IMR-90 (cell line): ENCODE measurements around the gene UNC13C. TPM values are rescaled to one million over a fixed set of nuclear protein-coding genes. Genes with fewer than 3 reads are reported as not detected.

ENCODE experiments used
- ATAC-seq: fragments of 200-7000 bp; cut with Tn5 transposase; 2 replicates; pipeline ENCODE4 v1.9.1; 2020; ENCODE audit warnings: low read depth, mild to moderate bottlenecking, moderate library complexity
- BruUV-seq: library from RNA; stranded (reverse); fragments of 400-500 nt; replicated peaks from 2 replicates; lab custom pipeline; 2021; lab: Mats Ljungman, UMichigan
- CTCF ChIA-PET: fragments of 300-600 bp; formaldehyde crosslinking; extraction: SDS; loops from one replicate; lab custom pipeline; 2021; ENCODE audit warnings: antibody characterized with exemption; lab: Yijun Ruan, JAX
- POLR2A ChIA-PET: fragments of 300-600 bp; sonication (Branson Sonifier 250); formaldehyde crosslinking; loops from one replicate; lab custom pipeline; 2022; ENCODE audit warnings: antibody characterized with exemption; ENCODE audit not compliant: unreplicated experiment; lab: Charles Lee
- DNase-seq: peaks from one replicate; pipeline ENCODE4 v3.0.0; 2013
- H2AFZ ChIP-seq: replicated peaks from 2 replicates; pipeline ENCODE3; 2013; ENCODE audit warnings: low read length, mild to moderate bottlenecking; ENCODE audit not compliant: poor library complexity
- H2AK5ac ChIP-seq: 2 replicates; pipeline ENCODE4 v1.6.1; 2013; ENCODE audit warnings: low read depth, low read length, inconsistent platforms
- H2AK9ac ChIP-seq: replicated peaks from 2 replicates; pipeline ENCODE3; 2013; ENCODE audit warnings: mild to moderate bottlenecking, low read depth, low read length, moderate library complexity; ENCODE audit not compliant: poor library complexity
- H2BK120ac ChIP-seq: 2 replicates; pipeline ENCODE4 v1.6.1; 2013; ENCODE audit warnings: low read depth, low read length, inconsistent platforms
- H2BK15ac ChIP-seq: 3 replicates; pipeline ENCODE4 v1.6.1; 2013; ENCODE audit warnings: low read depth, low read length, inconsistent platforms
- H2BK20ac ChIP-seq: 2 replicates; pipeline ENCODE4 v1.6.1; 2013; ENCODE audit warnings: low read depth, mild to moderate bottlenecking, inconsistent platforms, low read length, moderate library complexity
- H2BK5ac ChIP-seq: 2 replicates; pipeline ENCODE4 v1.6.1; 2013; ENCODE audit warnings: mild to moderate bottlenecking, low read depth, low read length, inconsistent platforms; ENCODE audit not compliant: poor library complexity, severe bottlenecking
- H3K14ac ChIP-seq: replicated peaks from 2 replicates; pipeline ENCODE4 v1.6.1; 2013; ENCODE audit warnings: low read depth, low read length, inconsistent platforms
- H3K18ac ChIP-seq: 2 replicates; pipeline ENCODE4 v1.6.1; 2013; ENCODE audit warnings: low read depth, low read length, control low read depth
- H3K23ac ChIP-seq: 2 replicates; pipeline ENCODE4 v1.6.1; 2013; ENCODE audit warnings: low read depth, low read length, inconsistent platforms
- H3K27ac ChIP-seq: 2 replicates; pipeline ENCODE4 v1.5.1; 2013; ENCODE audit warnings: mild to moderate bottlenecking, control low read depth, low read length; ENCODE audit not compliant: insufficient read depth
- H3K27me3 ChIP-seq: 2 replicates; pipeline ENCODE4 v1.6.1; 2013; ENCODE audit warnings: low read length; ENCODE audit not compliant: control insufficient read depth, insufficient read depth
- H3K36me3 ChIP-seq: 2 replicates; pipeline ENCODE4 v1.6.1; 2013; ENCODE audit warnings: low read length, mixed read lengths; ENCODE audit not compliant: control insufficient read depth, insufficient read depth
- H3K4ac ChIP-seq: 2 replicates; pipeline ENCODE4 v1.6.1; 2013; ENCODE audit warnings: low read depth, low read length, inconsistent platforms
- H3K4me1 ChIP-seq: 2 replicates; pipeline ENCODE4 v1.6.1; 2013; ENCODE audit warnings: low read length, mixed read lengths; ENCODE audit not compliant: control insufficient read depth, insufficient read depth
- H3K4me2 ChIP-seq: 2 replicates; pipeline ENCODE4 v1.6.1; 2013; ENCODE audit warnings: low read depth, mild to moderate bottlenecking, control low read depth, low read length, moderate library complexity
- H3K4me3 ChIP-seq: 2 replicates; pipeline ENCODE4 v1.5.1; 2013; ENCODE audit warnings: low read depth, mild to moderate bottlenecking, control low read depth, low read length, moderate library complexity; ENCODE audit not compliant: insufficient read depth
- H3K56ac ChIP-seq: 2 replicates; pipeline ENCODE4 v1.6.1; 2013; ENCODE audit warnings: low read length, inconsistent platforms; ENCODE audit not compliant: insufficient read depth; ENCODE audit errors: extremely low read depth
- H3K79me1 ChIP-seq, 2 experiments: 2 replicates each; pipeline ENCODE4 v1.6.1; 2013; ENCODE audit warnings: low read length in 2 of 2, inconsistent platforms in 1 of 2, low read depth in 1 of 2
- H3K9ac ChIP-seq: 2 replicates; pipeline ENCODE4 v1.6.1; 2013; ENCODE audit warnings: low read depth, low read length, control low read depth
- H3K9me1 ChIP-seq: 2 replicates; pipeline ENCODE4 v1.6.1; 2013; ENCODE audit warnings: low read length, inconsistent platforms; ENCODE audit not compliant: insufficient read depth
- H3K9me3 ChIP-seq: 2 replicates; pipeline ENCODE4 v1.6.1; 2013; ENCODE audit warnings: low read length; ENCODE audit not compliant: control insufficient read depth, insufficient read depth
- H4K20me1 ChIP-seq: 2 replicates; pipeline ENCODE4 v1.6.1; 2013; ENCODE audit warnings: low read length, inconsistent platforms; ENCODE audit not compliant: insufficient read depth
- H4K5ac ChIP-seq: 2 replicates; pipeline ENCODE4 v1.6.1; 2013; ENCODE audit warnings: mild to moderate bottlenecking, low read depth, low read length, control low read depth
- H4K8ac ChIP-seq, 2 experiments: 2 replicates each; pipeline ENCODE4 v1.6.1; 2013; ENCODE audit warnings: low read depth in 2 of 2, low read length in 2 of 2, control low read depth in 1 of 2, inconsistent platforms in 1 of 2
- H4K91ac ChIP-seq: 2 replicates; pipeline ENCODE4 v1.6.1; 2013; ENCODE audit warnings: low read depth, low read length, inconsistent platforms; ENCODE audit not compliant: insufficient read depth
- FOS ChIP-seq: fragments of 150-350 bp; IDR thresholded peaks from 2 replicates; pipeline ENCODE4 v1.6.1; 2016; ENCODE audit warnings: low read depth, low read length
- MAZ ChIP-seq: IDR thresholded peaks from 2 replicates; pipeline ENCODE4 v1.6.1; 2012; ENCODE audit warnings: low read depth, mild to moderate bottlenecking, low read length, improper control_type of control experiment, moderate library complexity, borderline replicate concordance
- MXI1 ChIP-seq: IDR thresholded peaks from 2 replicates; pipeline ENCODE4 v1.6.1; 2012; ENCODE audit warnings: low read depth, mild to moderate bottlenecking, low read length, moderate library complexity, borderline replicate concordance
- RFX5 ChIP-seq: IDR thresholded peaks from 2 replicates; pipeline ENCODE4 v1.8.0; 2012; ENCODE audit warnings: low read depth, mild to moderate bottlenecking, low read length, moderate library complexity
- SMC3 ChIP-seq: fragments of 150-350 bp; IDR thresholded peaks from 2 replicates; pipeline ENCODE4 v1.6.1; 2016; ENCODE audit warnings: low read depth, mild to moderate bottlenecking, antibody characterized with exemption, low read length, moderate library complexity
- USF2 ChIP-seq: fragments of 150-350 bp; IDR thresholded peaks from 2 replicates; pipeline ENCODE4 v1.6.1; 2017; ENCODE audit warnings: mild to moderate bottlenecking, antibody characterized with exemption, low read length, low read depth
- WGBS, 2 experiments: methylation state at CpG; one replicate each; pipeline versions ENCODE4 v1.1.5 to v1.1.7; 2013; ENCODE audit warnings: missing lambda C conversion rate in 2 of 2; ENCODE audit not compliant: insufficient read length in 1 of 2; ENCODE audit errors: extremely low coverage in 2 of 2; 5-methylcytosine and 5-hydroxymethylcytosine counted together
- dilution Hi-C: fragments of 300-500 bp; cut with HindIII; formaldehyde crosslinking; loops from one replicate; pipeline ENCODE4 v1.14.3; 2018; ENCODE audit warnings: low sequenced_read_pairs; ENCODE audit not compliant: unreplicated experiment
- in situ Hi-C: fragments of 300-500 bp; cut with MboI; formaldehyde crosslinking; loops from 3 replicates; pipeline ENCODE4 v1.14.3; 2019; ENCODE audit warnings: low sequenced_read_pairs, inconsistent platforms, mixed read lengths
- intact Hi-C: fragments of 100-400 bp; cut with micrococcal nuclease; formaldehyde crosslinking; loops from 2 replicates; pipeline ENCODE4 v1.10.0; 2022
- polyA plus RNA-seq, 3 experiments: library from polyadenylated mRNA; depleted of rRNA; stranded (reverse); fragments of >200 nt; gene quantifications; 2 replicates each; pipeline ENCODE4 v1.2.3, GENCODE V29; 2012; ENCODE audit warnings: low replicate concordance in 1 of 3
- total RNA-seq: library from RNA; depleted of rRNA; stranded (reverse); fragments of >200 nt; gene quantifications from 2 replicates; pipeline ENCODE4 v1.2.3, GENCODE V29; 2012
- TF ChIP-seq, protein P1 (sequence below): conservative IDR thresholded peaks from 2 replicates; pipeline ENCODE4 v1.5.1; 2012; ENCODE audit warnings: mild to moderate bottlenecking, low read depth, low read length, improper control_type of control experiment

Gene UNC13C
- total and polyA plus RNA-seq, 2 of the 4 experiments (the other 2 are of a cell fraction): not detected

- Histone ChIP-seq H3K9ac (no peak overlapping the region), H3K9me3 (peaks cover 10% of the 10 kb centered on the region), H4K20me1 (no peaks in the 10 kb centered on the region), H2BK120ac (no peak overlapping the region), H3K27me3 (no peaks in the 10 kb centered on the region), H2BK20ac (no peak overlapping the region), H2BK15ac (no peak overlapping the region), H3K4me3 (no peak overlapping the region), H3K4me2 (no peak overlapping the region), H3K56ac (no peak overlapping the region), H4K91ac (no peak overlapping the region), H2AK5ac (no peak overlapping the region), H3K27ac (no peak overlapping the region), H3K79me1 (no peaks in the 10 kb centered on the region), H2AK9ac (no peak overlapping the region), H3K9me1 (no peaks in the 10 kb centered on the region), H3K4ac (no peak overlapping the region), H3K18ac (no peak overlapping the region), H3K36me3 (no peaks in the 10 kb centered on the region), H2BK5ac (no peak overlapping the region), H3K4me1 (no peaks in the 10 kb centered on the region), H3K14ac (no peak overlapping the region), H3K23ac (no peak overlapping the region), H2AFZ (no peak overlapping the region), H4K5ac (no peak overlapping the region), H4K8ac (no peak overlapping the region)
- in situ Hi-C loops (no loop called here), intact Hi-C loops (no loop called here), dilution Hi-C loops (no loop called here)
- no TSS peak for BruUV-seq
- ATAC-seq: no peak
- no peak for TF ChIP-seq FOS
- TF ChIP-seq MXI1: no peak
- no peak for TF ChIP-seq RFX5
- no peak for TF ChIP-seq MAZ
- TF ChIP-seq SMC3: no peak
- no peak for TF ChIP-seq USF2
- TF ChIP-seq, protein P1, sequence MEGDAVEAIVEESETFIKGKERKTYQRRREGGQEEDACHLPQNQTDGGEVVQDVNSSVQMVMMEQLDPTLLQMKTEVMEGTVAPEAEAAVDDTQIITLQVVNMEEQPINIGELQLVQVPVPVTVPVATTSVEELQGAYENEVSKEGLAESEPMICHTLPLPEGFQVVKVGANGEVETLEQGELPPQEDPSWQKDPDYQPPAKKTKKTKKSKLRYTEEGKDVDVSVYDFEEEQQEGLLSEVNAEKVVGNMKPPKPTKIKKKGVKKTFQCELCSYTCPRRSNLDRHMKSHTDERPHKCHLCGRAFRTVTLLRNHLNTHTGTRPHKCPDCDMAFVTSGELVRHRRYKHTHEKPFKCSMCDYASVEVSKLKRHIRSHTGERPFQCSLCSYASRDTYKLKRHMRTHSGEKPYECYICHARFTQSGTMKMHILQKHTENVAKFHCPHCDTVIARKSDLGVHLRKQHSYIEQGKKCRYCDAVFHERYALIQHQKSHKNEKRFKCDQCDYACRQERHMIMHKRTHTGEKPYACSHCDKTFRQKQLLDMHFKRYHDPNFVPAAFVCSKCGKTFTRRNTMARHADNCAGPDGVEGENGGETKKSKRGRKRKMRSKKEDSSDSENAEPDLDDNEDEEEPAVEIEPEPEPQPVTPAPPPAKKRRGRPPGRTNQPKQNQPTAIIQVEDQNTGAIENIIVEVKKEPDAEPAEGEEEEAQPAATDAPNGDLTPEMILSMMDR: no peak
- no peak for DNase-seq
- CTCF ChIA-PET: no interaction called here
- POLR2A ChIA-PET: no interaction called here
- no CpG with 5 or more reads among the region's 7 CpGs for WGBS, 2 experiments
Observed at GRCh38 chr15:54582863-54583643, 604.8 kb downstream of the UNC13C start.
